GM12891 (cell line): ENCODE measurements around the gene PITPNC1.

Experiments used
- DNase-seq: peaks from one replicate; pipeline ENCODE4 v3.0.0; 2011; ENCODE audit warnings: low spot score; ENCODE audit not compliant: insufficient read length
- FAIRE-seq: peaks from 2 replicates; lab custom pipeline; 2011; peaks lifted over from hg19 to GRCh38; lab: Jason Lieb, UNC
- PAX5 ChIP-seq: IDR thresholded peaks from 2 replicates; pipeline ENCODE4 v1.6.1; 2011; ENCODE audit warnings: low read length, moderate library complexity, mild to moderate bottlenecking; ENCODE audit not compliant: insufficient read depth, severe bottlenecking
- POLR2A ChIP-seq: IDR thresholded peaks from 2 replicates; pipeline ENCODE4 v1.6.1; 2011; ENCODE audit warnings: low read depth, low read length, control low read depth
- POLR2AphosphoS5 ChIP-seq: IDR thresholded peaks from 2 replicates; pipeline ENCODE4 v1.6.1; 2011; ENCODE audit warnings: low read depth, low read length, control low read depth
- POU2F2 ChIP-seq: IDR thresholded peaks from 2 replicates; pipeline ENCODE4 v1.6.1; 2011; ENCODE audit warnings: low read depth, mild to moderate bottlenecking, control low read depth, low read length, moderate library complexity
- SPI1 ChIP-seq: IDR thresholded peaks from 2 replicates; pipeline ENCODE4 v1.6.1; 2011; ENCODE audit warnings: low read depth, low read length, control low read depth
- TAF1 ChIP-seq: IDR thresholded peaks from 2 replicates; pipeline ENCODE4 v1.6.1; 2011; ENCODE audit warnings: low read depth, low read length, control low read depth

Gene PITPNC1

DNA sequence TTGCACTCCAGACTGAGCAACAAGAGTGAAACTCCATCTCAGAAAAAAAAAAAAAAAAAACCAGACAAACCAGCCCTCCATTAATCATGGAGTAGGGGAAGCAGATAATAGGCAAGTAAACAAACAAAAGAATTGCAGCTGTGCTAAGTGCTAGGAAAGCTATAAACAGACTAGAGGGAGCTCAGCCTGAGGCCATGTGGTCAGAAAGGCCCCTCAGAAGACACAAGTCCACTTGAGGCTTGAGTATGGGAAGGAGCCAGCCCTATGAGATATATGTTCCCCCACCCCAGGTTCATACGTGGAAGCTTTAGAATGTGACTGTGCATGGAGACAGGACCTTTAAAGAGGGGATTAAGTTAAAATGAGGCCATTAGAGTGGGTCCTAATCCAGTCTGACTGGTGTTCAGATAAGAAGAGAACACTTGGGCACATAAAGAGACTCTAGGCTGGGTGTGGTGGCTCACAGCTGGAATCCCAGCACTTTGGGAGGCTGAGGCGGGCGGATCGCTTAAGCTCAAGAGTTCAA, 208.1 kb downstream of the PITPNC1 start:
- no peak for FAIRE-seq
- no peak for DNase-seq
- no peak for TF ChIP-seq POLR2AphosphoS5
- TF ChIP-seq POLR2A, result no peak
- no peak for TF ChIP-seq SPI1
- TF ChIP-seq POU2F2, result no peak
- TF ChIP-seq TAF1, result no peak
- no peak for TF ChIP-seq PAX5

DNA sequence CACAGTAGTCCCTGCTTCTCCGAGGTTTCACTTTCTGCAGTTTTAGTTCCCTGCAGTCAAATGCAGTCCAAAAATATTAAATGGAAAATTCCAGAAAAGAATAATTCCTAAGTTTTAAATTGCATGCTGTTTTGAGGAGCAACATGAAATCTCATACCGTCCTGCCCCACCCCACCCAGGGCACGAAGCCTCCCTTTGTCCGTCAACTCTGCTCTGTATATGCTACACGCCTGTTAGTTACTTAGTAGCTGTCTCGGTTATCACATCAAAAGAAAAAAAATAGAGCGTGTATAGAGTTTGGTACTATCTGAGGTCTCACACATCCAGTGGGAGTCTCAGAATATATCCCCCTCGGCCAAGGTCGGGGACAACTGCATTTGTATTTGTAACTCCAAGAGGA, 211.2 kb downstream of the PITPNC1 start:
- DNase-seq (no peak), FAIRE-seq (no peak)
- TF ChIP-seq POU2F2, result no peak
- TF ChIP-seq SPI1, result no peak

DNA sequence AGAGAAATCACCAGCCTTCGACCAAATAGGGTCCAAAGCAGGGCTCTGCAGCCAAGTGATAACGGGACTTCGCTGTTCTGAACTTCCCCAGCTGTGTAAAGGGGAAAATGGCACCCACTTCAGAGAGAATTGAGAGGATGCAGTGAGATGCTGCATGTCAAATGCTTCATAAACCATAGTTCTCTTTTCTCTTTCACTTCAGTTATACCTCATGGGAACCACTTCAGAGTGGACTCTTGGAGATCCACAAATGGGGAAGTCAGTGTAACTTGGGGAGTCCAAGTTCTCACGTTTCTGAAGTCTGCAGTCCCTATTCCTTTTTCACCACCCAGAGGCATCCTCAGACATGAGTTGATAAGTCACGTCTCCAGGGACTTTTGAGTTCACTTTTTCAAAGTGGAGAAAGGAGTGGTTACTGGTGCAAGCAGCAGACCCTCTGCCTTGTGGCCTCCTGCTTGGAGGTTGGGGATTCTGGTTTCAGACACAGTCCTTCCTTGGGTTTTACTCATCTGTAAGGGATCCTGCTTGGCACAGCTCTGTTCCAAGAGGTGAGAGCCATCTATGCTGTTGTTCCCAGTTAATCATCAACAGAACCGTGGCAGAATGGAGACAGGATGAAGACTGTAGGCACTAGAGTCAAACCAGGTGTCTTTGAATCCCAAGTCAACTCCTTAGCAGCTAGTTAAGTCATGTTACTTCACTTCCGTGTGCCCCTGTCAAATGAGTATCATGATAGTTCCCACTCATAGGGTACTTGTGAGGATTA, 217.2 kb downstream of the PITPNC1 start:
- DNase-seq (no peak), FAIRE-seq (peak; percentile 58)
- TF ChIP-seq TAF1 (0 out of 2 replicates have a peak, but pooled peaks have one; percentile 7), POLR2A (no peak), POLR2AphosphoS5 (no peak), SPI1 (peak; percentile 93), POU2F2 (no peak)

DNA sequence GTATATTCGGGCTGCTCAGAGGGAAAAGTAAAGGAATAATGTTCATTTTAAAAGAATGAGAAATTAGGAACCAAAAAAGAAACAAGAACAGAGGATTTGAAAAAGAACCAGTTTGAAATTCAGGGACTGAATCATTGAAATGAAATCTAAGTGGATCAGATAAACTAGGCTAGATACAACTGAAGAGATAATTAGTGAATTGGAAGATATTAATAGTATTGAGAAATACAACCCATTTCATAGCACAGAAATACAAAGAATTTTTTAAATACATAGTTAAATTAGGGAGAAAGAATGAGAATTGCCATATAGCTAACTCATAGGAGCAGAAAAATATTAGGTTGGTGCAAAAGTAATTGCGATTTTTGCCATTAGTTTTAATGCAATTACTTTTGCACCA, 223.3 kb downstream of the PITPNC1 start:
- TF ChIP-seq POU2F2 (no peak), TAF1 (no peak)
- no peak for DNase-seq
- no peak for FAIRE-seq

DNA sequence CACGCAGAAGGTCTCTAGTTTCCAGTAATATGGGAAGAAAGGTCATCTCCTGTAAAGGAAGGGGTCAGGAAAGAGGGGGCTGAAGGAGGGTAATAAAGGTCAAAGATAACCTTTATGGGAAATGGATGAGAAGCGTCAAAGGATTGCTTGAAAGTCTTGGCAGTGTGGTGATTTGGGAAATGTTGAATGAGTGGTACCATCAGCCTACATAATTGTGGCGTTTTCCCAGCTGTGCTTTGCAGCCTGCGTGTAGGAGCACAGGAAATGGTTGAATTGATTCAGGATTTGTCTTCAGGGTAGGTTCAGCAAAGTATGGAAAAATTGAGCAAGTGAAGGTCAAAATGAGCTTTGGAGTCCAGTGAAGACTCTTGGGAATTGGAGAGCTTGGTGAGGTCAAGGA, 224.8 kb downstream of the PITPNC1 start:
- TF ChIP-seq TAF1 (no peak), POU2F2 (no peak), PAX5 (no peak)
- DNase-seq, result no peak
- FAIRE-seq, result no peak

DNA sequence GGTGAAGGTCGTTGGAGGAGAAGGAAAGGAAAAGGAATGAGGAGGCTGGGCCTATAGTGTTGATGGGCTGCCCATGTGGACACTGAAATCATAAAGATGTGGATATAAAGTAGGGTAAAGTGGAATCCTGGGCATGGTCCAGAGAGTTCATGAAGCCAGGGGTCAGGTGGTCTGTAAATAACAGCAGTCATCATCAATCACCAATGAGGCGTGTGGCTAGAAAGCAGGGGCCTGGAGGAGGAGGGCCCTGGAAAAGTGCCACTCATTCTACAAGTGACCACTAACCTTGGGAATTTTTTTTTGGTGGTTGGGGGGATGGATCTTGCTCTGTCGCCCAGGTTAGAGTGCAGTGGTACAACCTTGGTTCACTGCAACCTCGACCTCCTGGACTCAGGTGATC, 225.4 kb downstream of the PITPNC1 start:
- DNase-seq, result no peak
- TF ChIP-seq TAF1, result no peak
- no peak for TF ChIP-seq POLR2AphosphoS5
- TF ChIP-seq SPI1, result no peak
- no peak for TF ChIP-seq PAX5
- no peak for TF ChIP-seq POLR2A
- no peak for TF ChIP-seq POU2F2
- no peak for FAIRE-seq

DNA sequence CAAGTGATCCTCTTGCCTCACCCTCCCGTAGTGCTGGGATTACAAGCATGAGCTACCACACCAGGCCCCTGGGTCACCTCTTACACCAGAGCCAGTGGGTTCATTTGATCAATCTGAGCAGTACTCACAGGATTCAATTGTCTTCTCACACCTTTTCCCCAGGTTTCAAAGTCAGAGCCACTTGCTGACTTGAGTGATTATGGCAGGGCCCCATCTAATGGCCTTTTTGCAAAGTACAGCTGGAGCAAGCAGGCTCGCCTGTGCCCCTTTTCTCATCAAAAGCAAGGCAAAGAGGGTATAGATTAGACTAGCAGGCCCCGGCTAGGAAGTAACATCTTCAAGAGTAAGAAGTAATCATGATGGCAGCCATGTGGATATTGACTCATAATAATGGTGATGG, 225.9 kb downstream of the PITPNC1 start:
- no peak for FAIRE-seq
- peak; percentile 42 for DNase-seq
- no peak for TF ChIP-seq POU2F2
- TF ChIP-seq SPI1, result no peak
- no peak for TF ChIP-seq POLR2A
- TF ChIP-seq POLR2AphosphoS5, result no peak
- TF ChIP-seq PAX5, result no peak
- TF ChIP-seq TAF1, result no peak

DNA sequence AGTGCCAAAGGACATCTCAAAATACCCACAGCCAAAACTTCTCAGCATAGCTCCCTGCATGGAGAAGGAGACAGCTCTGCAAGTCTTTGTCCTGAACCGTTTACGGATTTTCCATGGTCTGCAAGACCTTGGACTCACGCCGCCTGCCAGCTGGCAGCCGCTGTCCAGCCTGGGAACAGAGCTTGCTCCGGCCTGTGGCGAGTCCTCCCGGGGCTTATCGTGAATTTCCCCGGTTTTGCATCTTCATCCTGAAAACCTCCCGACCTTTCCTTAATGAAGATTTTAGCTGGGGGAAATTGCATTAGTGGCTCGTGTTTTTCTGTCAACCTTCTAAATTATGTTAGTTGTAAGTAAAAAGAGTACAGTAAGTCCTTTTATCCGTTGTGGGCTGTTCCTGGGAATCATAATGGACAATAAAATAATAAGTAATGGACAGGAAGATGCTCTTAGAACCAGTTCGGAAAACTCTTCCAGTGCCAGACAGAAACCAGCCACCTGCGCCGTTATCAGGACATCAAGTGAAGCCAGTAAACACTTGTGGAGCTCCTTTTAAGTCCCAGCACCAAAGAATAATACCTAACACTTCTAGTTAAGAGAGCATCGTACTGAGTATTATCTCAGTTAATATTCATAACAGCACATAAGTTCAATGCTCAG, 228.3 kb downstream of the PITPNC1 start:
- DNase-seq (no peak), FAIRE-seq (no peak)
- TF ChIP-seq POLR2A (no peak), SPI1 (no peak), POLR2AphosphoS5 (no peak), PAX5 (no peak), POU2F2 (no peak), TAF1 (no peak)

DNA sequence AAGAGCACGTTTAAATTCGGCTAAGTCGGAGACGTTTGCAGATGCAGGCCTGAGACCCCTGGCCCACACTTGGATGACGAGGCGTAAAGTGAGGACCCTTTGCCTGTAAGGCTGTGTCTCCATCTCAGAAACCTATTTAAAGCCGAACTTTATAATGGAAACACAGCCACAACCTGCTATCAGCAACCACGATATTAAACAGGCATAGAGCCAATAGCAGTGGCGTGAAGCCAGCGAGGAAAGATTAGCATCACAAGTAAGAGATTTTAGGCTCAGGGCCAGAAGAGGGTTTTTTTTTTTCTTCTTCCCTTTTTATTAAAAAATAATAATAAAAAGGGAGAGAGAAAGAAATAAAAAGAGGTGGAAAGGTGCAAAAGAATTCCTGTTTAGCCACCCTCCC, 229.4 kb downstream of the PITPNC1 start:
- FAIRE-seq (no peak), DNase-seq (no peak)
- no peak for TF ChIP-seq POLR2AphosphoS5
- no peak for TF ChIP-seq SPI1
- TF ChIP-seq POLR2A, result no peak
- no peak for TF ChIP-seq POU2F2
- no peak for TF ChIP-seq TAF1
